NCI-H2029 (cell line): ENCODE measurements around the gene AP5Z1.

Experiments
- DNase-seq: peaks from one replicate; lab custom pipeline; 2025; lab: John Stamatoyannopoulos, UW

AP5Z1 gene

GRCh38 chr7:4775250-4775847 is at the start of gene AP5Z1:
TSS of gene AP5Z1 (plus strand) at chr7:4775623. CDS start at chr7:4775716, 93 bp downstream.
- DNase-seq: peak; percentile 94

- no peak for DNase-seq
Observed at GRCh38 chr7:4725850-4726450, 49.5 kb upstream of the AP5Z1 start.

GRCh38 chr7:4726566-4726965 is 48.9 kb upstream of the AP5Z1 start:
- DNase-seq: no peak

- no peak for DNase-seq
Observed at GRCh38 chr7:4727914-4728705, 47.3 kb upstream of the AP5Z1 start.

- DNase-seq: no peak
Observed at GRCh38 chr7:4729266-4729665, 46.2 kb upstream of the AP5Z1 start.

GRCh38 chr7:4730276-4730675 is 45.1 kb upstream of the AP5Z1 start:
- DNase-seq: no peak

- no peak for DNase-seq
Observed at GRCh38 chr7:4730971-4731370, 44.5 kb upstream of the AP5Z1 start.

GRCh38 chr7:4731803-4732202 is 43.6 kb upstream of the AP5Z1 start:
- no peak for DNase-seq

GRCh38 chr7:4733936-4734528 is 41.4 kb upstream of the AP5Z1 start:
- no peak for DNase-seq

- DNase-seq: no peak
Observed at GRCh38 chr7:4734587-4735345, 40.7 kb upstream of the AP5Z1 start.

- DNase-seq: no peak
Observed at GRCh38 chr7:4737300-4737699, 38.1 kb upstream of the AP5Z1 start.

- peak; percentile 45 for DNase-seq
Observed at GRCh38 chr7:4738711-4739527, 36.5 kb upstream of the AP5Z1 start.

GRCh38 chr7:4739528-4739992 is 35.9 kb upstream of the AP5Z1 start:
- peak; percentile 79 for DNase-seq

GRCh38 chr7:4740796-4741195 is 34.6 kb upstream of the AP5Z1 start:
- DNase-seq: no peak

GRCh38 chr7:4742051-4742573 is 33.3 kb upstream of the AP5Z1 start:
- DNase-seq: no peak

GRCh38 chr7:4742852-4743251 is 32.6 kb upstream of the AP5Z1 start:
- no peak for DNase-seq

GRCh38 chr7:4744391-4745264 is 30.8 kb upstream of the AP5Z1 start:
- peak; percentile 98 for DNase-seq

GRCh38 chr7:4745265-4745919 is 30.0 kb upstream of the AP5Z1 start:
- no peak for DNase-seq
